HG02571 (cell line): ENCODE measurements around the gene HLA-DQA1.
"Not testable (repeated sequence)": the region's sequence is repeated elsewhere in the genome, so short reads cannot be mapped to it uniquely, and the experiment has no call there.

Experiments used
- ATAC-seq: cut with Tn5 transposase; IDR thresholded peaks from one replicate; pipeline ENCODE4 v1.9.1; 2021; ENCODE audit warnings: mild to moderate bottlenecking, moderate library complexity; ENCODE audit not compliant: unreplicated experiment

Gene HLA-DQA1

DNA sequence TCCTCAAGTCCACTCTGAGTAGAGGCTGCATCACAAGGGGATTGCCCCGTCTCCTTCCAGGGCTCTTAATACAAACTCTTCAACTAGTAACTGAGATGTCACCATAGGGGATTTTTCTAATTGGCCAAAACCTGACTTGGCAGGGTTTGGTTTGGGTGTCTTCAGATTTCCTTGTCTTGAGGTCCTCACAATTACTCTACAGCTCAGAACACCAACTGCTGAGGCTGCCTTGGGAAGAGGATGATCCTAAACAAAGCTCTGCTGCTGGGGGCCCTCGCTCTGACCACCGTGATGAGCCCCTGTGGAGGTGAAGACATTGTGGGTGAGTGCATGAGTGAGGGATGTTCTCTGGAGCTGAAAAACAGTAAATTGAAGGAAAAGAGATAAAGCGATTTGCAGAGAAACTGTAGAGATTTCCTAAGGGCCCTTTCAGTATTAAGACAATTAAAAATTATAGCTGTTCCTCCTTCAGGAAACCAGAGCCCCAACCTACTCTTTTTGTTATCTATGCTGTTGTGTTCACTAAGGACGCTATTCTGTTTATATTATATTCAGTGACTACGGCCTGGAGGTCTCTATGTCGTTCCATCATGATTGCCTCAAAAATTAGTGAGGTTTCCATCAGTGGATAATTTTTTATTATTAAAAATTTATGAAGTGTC is at the start of gene HLA-DQA1:
HLA-DQA1 (plus strand) TSS at position 188 of the 662 bp plus-strand sequence; CDS start at position 241, 53 bp downstream.
- peak; percentile 56 for ATAC-seq

DNA sequence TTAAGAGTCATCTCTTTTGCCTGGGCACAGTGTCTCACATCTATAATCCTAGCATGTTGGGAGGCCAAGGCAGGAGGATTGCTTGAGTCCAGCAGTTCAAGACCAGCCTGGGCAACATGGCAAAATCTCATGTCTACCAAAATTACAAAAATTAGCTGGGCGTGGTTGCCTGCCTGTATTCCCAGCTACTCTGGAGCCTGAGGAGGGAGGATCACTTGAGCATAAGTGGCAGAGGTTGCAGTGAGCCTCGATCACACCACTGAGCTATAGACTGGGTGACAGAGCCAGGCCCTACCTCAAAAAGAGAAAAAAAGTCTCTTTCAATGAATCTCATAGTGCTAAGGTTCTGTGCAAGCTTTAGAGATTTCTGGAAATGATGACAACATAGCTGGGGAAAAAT is 49.0 kb upstream of the HLA-DQA1 start:
- no peak for ATAC-seq

DNA sequence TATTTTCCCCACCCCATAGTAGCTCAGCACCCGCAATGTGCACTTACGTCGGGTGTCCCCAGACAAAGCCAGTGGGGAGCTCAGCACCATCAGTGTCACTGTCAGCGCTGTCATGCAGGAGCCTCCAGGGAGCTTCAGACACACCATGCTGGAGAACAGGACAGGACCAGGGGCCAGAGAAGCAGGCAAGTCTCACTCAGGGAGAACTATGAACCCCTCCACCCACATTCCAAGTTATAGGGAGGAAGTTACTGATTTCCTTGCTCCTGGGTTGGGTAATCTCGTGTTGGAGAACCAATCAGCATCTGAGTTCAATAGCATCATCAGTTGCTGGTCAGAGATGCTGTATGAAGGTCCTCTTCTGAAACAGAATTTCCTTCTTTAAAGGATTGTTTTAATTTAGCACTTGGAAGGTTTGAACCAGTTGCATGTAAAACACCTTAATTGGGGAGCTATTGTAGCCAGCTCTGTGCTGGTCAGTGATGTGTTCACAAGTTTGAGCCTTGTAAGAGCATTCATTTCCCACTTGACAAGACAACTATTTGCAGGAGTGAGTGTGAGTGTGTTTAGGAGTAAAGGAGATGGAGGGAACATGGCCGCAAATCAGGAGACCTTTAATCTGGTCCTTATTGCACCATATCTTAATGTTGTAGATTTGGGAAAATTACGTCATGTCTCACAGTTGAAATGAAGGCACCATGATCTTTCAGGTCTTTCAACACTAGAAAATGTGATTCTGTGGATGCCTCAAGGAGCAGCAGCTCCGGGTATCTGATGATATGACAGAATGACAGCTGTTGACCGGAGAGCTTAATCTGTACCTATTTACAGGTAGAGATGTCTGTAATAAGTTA is 47.4 kb upstream of the HLA-DQA1 start, which contains the start of gene HLA-DRB1:
HLA-DRB1 (minus strand) TSS at position 253 of the 854 bp plus-strand sequence; CDS start at position 147, 106 bp downstream.
- peak; percentile 94 for ATAC-seq

DNA sequence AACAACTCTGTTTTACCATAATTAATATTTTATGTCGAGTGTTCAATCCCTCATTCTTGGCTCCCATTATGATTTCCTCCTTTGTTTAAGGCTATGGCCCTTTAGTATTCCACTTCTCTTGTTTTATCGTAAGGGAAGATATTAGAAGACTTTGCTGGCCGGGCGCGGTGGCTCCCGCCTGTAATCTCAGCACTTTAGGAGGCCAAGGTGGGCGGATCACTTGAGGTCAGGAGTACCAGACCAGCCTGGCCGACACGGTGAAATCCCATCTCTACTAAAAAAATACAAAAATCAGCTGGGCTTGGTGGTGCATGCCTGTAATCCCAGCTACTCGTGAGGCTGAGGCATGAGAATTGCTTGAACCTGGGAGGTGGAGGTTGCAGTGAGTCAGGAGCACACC is 46.5 kb upstream of the HLA-DQA1 start:
- not testable (repeated sequence) for ATAC-seq

DNA sequence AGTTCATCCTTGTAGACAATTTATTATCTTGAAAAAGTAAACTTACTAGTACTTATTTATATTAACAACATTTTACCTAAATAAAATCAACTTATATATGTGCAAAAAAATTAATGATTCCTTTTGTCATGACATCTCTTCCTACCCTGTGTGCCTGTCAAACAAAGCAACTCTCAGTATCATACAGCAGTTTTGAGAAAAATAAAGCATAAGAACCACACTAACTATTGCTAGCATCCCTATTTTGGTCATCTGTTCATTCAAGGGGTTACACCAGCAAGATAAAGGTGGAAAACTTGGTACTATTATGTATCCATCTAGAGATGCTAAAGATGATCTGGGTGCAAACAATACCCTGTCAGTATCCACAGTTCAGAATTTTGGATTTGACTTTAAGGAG is 40.2 kb upstream of the HLA-DQA1 start:
- no peak for ATAC-seq

DNA sequence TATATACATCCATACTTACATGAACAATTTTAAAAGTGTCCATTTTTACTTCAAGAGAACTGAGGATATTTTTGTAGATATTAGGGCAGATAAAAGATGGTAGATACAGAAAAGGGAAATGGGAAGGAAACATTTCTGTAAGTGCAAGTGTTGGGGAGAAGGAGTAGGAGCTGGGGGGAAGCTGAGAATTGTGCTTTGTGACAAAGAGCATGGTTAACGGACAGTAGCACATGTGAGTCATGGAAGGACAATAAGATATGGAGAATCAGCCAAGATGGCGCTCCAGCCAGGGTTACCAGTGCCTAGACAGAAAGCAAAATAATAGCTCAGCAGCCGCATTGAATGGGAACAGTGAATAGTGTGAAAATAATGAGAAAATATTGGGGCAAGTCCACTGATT is 34.8 kb upstream of the HLA-DQA1 start:
- ATAC-seq: no peak

DNA sequence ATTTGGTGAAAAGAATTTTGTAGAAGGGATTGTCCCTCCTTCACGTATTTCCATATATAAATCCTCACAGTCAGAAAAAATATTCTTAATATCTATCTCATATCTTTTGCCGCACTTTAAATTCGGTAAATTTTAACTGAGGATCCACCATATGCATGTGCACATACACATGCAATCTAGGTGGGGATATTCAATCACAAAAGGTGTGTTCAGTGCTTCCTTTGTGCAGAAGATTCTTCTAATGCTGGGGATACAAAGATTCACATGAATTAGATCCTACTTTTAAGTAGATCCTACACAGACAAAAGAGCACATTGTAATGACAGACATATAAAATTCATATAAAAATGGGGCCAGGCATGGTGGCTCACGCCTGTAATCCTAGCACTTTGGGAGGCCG is 34.0 kb upstream of the HLA-DQA1 start:
- no peak for ATAC-seq

DNA sequence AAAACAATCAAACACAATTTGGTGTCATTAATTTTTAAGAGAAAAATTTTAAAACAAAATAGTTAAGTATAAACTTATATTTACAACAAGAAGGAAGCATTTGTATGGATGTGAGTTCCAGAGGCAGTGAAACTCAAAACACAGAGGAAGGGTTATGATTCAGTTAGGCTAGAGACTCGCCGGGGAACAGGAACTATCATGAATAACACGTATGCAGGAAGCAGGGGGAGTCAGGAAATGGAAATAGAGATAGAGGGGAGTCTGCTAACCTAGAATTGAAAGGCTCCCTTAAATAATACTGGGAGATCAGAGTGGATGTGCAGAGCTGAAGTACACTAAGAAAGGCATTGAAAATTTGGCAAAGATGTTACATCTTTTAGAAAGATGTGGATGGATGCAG is 33.3 kb upstream of the HLA-DQA1 start:
- ATAC-seq: no peak

DNA sequence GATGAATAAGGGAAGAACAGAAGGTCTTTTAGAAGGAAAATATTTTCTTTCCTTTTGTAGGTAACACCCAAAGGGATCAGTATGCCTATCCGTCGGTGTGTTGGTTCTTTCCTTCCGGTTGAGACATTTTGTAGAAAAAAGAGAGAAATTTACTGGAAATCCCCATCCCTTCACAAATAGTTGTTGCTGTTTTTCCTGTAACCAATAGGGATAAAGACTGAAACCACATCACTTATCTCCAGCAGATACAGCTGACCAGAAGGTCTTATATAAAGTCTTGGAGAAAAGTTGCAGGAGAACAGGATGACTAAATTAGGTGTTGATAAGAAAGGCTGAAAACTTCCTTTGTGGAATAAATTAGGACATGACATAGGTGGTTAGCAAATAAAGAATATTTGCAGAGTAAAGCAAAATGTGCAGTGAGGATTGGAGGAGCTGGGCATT is 32.8 kb upstream of the HLA-DQA1 start:
- ATAC-seq: no peak

DNA sequence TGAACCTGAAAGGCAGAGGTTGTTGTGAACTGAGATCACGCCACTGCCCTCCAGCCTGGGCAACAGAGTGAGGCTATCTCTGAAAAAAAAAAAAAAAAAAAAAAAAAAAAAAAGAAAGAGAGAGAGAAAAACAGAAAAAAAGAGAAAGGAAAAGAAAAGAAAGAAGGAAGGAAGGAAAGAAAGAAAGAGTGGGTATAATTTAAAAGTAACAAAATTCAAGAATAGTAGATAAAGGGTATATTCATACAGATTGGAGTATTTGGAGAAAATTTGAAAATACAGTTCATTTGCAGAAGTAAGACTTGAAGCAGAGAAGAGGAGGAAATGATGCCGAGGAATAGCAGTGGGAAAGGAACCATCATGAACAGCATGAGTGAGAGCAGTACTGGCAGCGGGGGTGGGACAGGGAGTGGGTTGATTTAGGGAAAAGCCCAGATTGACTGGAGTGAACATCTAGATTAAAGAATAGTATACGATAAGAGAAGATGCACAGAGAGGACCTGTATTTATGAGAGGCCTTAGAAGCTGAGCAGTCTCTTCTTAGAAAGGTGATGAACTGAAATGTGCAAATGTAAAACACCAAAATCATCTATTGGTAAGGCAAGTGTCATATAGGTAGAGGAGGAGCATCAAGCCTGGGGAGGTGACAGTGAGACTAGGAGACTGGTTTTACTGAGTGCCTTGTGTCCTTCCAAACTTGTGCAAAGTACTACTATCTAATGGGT is 29.8 kb upstream of the HLA-DQA1 start:
- ATAC-seq: no peak

DNA sequence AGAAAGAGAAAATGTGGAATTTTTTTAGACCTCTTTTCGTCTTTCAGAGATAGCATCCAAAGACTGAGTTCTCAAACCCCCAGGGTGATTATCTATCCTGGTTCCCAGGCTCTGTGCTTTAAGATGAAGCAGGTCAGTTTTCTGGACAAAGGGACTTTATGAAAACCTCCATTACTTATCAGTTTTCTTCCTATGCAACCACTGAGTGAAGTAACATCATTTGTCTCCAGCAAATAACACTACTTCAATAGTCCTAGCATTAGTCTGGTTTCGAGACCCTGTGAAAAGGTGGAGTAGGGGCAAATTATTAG is 29.3 kb upstream of the HLA-DQA1 start:
- no peak for ATAC-seq

DNA sequence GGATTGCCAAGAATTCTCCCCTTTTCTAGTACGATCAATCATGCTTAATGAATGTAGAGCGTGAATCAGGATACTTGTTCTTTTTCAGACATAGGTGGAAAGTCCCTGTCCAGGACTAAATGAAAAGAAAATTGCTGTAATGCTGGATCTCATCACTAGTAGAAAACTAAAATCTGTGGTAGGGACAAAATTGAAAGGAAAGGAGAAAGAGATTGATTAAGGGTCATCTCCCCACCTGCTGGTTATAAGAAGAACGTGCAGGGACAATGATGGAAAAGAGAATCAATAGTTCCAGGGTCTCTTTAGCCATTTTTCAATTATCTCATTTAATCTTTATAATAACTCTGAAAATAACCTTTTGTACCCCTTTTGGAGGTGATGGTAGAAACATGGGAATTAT is 28.8 kb upstream of the HLA-DQA1 start:
- no peak for ATAC-seq

DNA sequence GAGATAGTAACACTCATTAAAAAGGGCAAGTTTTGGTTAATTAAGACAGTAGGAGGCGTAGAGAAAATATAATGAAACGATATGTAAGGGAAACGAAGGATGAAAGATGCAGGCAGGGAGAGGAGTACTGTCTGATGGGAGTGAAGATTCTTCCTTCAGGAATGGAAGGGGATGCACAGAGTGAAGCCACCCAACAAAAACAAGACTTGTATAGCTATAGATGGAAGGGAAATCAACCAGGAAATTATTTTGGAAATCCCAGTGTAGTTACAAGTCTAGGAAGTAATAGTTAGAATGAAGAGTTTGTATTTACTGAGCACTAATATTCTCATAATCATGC is 27.8 kb upstream of the HLA-DQA1 start:
- no peak for ATAC-seq

DNA sequence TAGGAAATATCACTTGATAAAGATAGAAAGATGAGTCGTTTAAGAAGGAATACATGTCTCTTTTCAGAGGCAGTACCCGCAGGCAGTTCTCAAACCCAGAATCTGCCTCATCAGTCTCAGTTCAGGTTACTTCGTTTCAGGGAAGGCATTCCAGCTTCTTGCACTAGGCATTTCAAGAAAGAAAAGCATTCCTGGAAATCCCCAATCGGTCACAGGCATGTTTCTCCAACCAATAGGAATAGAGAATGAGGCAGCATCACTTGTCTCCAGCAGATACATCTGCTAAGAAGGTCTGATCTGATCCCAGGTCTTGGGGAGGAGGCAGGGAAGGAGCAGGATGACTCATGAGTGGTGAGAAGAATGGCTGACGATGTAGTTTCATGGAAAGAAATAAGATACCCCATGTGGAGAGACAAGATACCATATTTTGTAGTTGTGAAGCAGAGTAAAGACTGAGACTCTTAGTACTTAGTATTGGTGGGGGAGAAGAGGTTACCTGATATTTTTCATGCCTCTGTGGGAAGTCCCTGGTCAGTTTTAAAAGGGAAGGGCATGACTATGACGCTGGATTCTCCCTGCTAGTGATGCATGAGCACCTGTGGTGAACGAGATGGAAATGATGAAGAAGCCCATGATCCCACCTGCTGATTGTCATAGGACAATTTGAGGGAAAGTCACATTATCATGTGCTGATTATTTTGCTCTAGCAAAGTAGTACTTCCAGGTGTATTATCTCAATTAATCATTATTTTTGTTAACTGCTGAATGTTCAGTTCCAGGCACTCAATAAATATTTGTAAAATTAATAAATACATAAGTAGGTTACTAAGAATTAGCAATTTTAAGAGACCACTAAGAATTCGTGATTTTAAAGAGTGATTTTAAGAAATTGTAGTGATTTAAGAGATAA is 27.2 kb upstream of the HLA-DQA1 start:
- ATAC-seq: peak; percentile 87

DNA sequence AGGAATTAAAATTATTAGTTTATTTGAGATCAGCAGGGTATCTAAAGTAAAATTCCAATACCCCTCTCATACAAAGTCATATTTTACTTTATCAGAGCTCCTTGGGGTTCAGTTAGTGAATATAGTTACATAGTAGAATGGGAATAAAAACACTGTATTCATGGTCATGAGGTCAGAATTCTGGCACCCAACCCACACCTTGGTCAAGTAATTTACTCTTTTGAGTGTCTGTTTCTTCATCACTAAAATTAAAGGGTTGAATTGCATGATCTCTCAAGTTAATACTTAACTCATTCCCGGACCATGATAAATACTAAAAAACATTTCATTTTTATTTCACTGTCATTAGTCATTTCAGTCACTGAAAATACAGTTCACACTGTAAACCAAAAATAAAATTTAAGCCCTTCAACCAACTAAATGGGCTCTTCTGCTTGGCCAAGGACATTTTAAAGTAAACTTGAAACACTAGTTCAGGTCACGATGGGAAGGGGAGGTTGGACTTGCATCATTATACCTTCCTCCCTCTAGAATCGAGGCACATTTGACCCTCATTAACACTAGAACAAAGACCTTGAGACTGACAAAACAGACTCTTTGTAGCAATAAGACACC is 26.4 kb upstream of the HLA-DQA1 start:
- no peak for ATAC-seq

DNA sequence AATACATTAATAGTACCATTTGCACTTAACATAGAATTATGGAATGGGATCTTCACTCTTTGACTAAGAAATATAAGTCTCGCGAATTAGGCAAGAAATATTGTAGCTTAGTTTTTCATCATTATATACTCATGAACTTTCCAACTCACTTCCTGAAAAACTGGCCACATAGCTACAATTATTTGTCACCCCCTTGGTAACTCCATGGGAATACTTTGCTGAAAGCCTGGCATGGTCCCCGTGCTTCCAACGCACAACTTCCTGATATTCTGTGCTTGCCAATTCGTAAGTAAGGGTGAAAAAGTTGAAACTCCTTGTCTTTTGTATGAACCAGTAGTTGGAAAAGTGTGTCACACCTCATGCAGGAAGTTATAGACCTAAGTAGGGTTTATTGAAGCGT is 23.7 kb upstream of the HLA-DQA1 start:
- no peak for ATAC-seq

DNA sequence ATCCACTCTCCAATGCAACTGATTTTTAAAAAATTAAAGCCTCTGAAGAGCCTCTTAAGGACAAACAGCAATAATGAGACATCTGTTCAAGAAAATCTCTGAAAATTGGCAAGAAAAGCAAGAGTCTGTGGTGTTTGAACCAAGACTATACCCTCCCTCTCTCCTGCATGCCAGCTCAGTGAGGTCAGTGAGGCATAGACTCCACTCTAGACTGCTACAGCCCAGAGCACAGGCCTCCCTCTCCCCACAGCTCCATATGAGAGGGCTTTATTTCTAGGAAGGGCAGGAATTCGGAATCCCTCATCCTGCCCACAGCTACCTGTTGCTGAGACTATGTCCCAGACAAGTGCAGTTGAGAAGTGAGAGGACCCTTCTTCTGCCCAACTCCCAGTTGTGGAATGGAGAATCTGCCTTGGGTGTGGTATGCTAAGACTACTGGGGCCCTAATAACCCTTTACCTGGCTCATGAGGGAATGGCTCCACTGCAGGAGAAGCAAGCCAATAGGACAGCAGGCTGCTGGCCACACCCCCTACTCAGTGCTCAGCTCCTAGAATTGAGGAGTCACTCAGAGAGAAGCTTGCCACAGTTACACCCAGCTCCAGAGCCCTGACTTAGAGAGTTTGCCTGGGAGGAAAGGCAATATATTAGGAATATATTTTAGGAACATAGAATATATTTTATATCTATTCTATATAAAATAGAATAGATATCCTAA is 22.7 kb upstream of the HLA-DQA1 start:
- no peak for ATAC-seq

DNA sequence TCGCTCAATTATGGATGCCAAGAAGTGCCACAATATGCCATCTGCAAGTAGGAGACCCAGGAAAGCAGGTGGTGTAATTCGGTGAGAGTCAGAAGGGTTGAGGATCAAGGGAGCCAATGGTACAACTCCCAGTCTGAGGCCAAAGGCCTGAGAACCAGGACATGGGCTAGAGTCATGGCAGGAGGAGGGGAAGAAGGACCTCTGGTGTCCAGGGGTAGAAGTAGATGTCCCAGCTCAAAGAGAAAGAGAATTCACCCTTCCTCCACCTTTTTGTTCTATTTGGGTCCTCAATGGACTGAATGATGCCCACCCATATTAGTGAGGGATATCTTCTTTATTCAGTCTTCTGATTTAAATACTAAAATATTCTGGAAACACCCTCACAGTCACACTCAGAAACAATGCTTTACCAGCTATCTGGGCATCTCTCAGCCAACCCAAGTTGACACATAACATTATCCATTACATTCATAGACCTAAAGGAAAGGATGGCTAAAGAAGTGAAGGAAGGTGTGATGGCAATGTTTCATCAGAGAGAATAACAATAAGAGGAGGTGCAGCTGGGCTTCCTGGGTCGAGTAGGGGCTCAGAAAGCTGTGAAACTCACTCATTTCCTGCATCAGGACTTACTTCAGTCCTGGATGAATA is 21.2 kb upstream of the HLA-DQA1 start:
- ATAC-seq: no peak

DNA sequence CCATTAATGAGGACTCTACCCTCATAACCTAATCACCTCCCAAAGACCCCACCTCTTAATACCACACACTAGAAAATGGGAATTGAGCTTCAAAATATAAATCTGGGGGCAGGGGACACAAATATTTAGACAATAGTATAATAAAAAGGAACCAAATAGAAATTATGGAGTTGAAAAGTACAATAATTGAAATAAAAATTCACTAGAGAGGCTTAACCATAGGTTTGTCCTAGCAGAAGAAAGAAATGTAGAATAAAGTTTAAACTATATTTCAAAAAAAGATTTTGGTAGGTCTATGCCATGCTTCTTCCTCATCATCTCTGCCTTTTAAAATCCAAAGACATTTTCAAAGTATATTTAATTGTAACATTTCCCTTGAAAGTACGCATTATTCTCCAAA is 19.5 kb upstream of the HLA-DQA1 start:
- no peak for ATAC-seq
